Endothelial cell of umbilical vein (primary cell): ENCODE results near the gene KLHL26. TPM values are rescaled to one million over a fixed set of nuclear protein-coding genes. Genes with fewer than 3 reads are reported as not detected.

Experiments
- BruUV-seq: library from RNA; stranded (reverse); fragments of 400-500 nt; replicated peaks from 2 replicates; lab custom pipeline; 2021; lab: Mats Ljungman, UMichigan
- CTCF ChIA-PET: fragments of 300-600, 350-600 bp; sonication (Branson Sonifier 250); formaldehyde crosslinking; loops from one replicate; lab custom pipeline; 2021; ENCODE audit warnings: antibody characterized with exemption, inconsistent platforms; lab: Charles Lee
- POLR2A ChIA-PET: fragments of 300-600, 350-600 bp; sonication (Branson Sonifier 250); formaldehyde crosslinking; loops from one replicate; lab custom pipeline; 2021; ENCODE audit warnings: antibody characterized with exemption, inconsistent platforms; lab: Charles Lee
- DNase-seq: peaks from one replicate; pipeline ENCODE4 v3.0.0-alpha.2; 2011; ENCODE audit warnings: low read depth, low spot score
- FAIRE-seq: peaks from 2 replicates; lab custom pipeline; 2011; peaks lifted over from hg19 to GRCh38; lab: Jason Lieb, UNC
- H2AFZ ChIP-seq: 2 replicates; pipeline ENCODE4 v1.6.0; 2012; ENCODE audit warnings: low read depth, low read length, control low read depth, inconsistent platforms
- H3K27ac ChIP-seq: 2 replicates; pipeline ENCODE4 v1.5.1; 2011; ENCODE audit warnings: low read depth, mild to moderate bottlenecking, control low read depth, low read length, moderate library complexity; ENCODE audit not compliant: insufficient read depth
- H3K27me3 ChIP-seq, 2 experiments: 2 replicates each; pipeline versions ENCODE4 v1.6.0 to v1.6.1; 2011; ENCODE audit warnings: low read length in 2 of 2, mixed read lengths in 1 of 2; ENCODE audit not compliant: control insufficient read depth in 2 of 2, insufficient read depth in 2 of 2
- H3K36me3 ChIP-seq, 2 experiments: 2 replicates in 1 of 2; 3 replicates in 1 of 2; pipeline ENCODE4 v1.5.1; 2011; ENCODE audit warnings: low read length in 2 of 2, mild to moderate bottlenecking in 1 of 2, moderate library complexity in 1 of 2; ENCODE audit not compliant: control insufficient read depth in 2 of 2, insufficient read depth in 2 of 2; ENCODE audit errors: extremely low read depth in 1 of 2
- H3K4me1 ChIP-seq: 3 replicates; pipeline ENCODE4 v1.5.1; 2011; ENCODE audit warnings: mild to moderate bottlenecking, low read length; ENCODE audit not compliant: control insufficient read depth, insufficient read depth; ENCODE audit errors: extremely low read depth
- H3K4me2 ChIP-seq: 2 replicates; pipeline ENCODE4 v1.6.1; 2011; ENCODE audit warnings: low read length, control low read depth, mixed read lengths; ENCODE audit not compliant: insufficient read depth
- H3K4me3 ChIP-seq, 3 experiments: fragments of 200-600 bp in 1 of 3; sonication (generic), shearing (Covaris generic) in 1 of 3; replicated peaks in 1 of 3; 2 replicates each; pipeline ENCODE4 v1.5.1; 2011 to 2016; ENCODE audit warnings: control low read depth in 3 of 3, low read length in 3 of 3, mild to moderate bottlenecking in 2 of 3, inconsistent platforms in 1 of 3, low read depth in 1 of 3, moderate library complexity in 1 of 3; ENCODE audit not compliant: insufficient read depth in 1 of 3
- H3K79me2 ChIP-seq: 2 replicates; pipeline ENCODE4 v1.6.0; 2012; ENCODE audit warnings: low read length, inconsistent platforms; ENCODE audit not compliant: control insufficient read depth, insufficient read depth
- H3K9ac ChIP-seq: replicated peaks from 2 replicates; pipeline ENCODE3; 2011; ENCODE audit warnings: low read length, control low read depth; ENCODE audit not compliant: insufficient read depth; ENCODE audit errors: extremely low read depth
- H3K9me1 ChIP-seq: replicated peaks from 3 replicates; pipeline ENCODE4 v1.6.0; 2011; ENCODE audit warnings: mild to moderate bottlenecking, low read length; ENCODE audit not compliant: control insufficient read depth, insufficient read depth; ENCODE audit errors: extremely low read depth
- H3K9me3 ChIP-seq: replicated peaks from 2 replicates; pipeline ENCODE4 v1.5.1; 2012; ENCODE audit warnings: low read length, inconsistent platforms; ENCODE audit not compliant: control insufficient read depth, insufficient read depth
- H4K20me1 ChIP-seq: replicated peaks from 2 replicates; pipeline ENCODE3; 2011; ENCODE audit warnings: mild to moderate bottlenecking, low read length; ENCODE audit not compliant: control insufficient read depth, insufficient read depth; ENCODE audit errors: extremely low read depth
- EZH2 ChIP-seq: IDR thresholded peaks from 2 replicates; pipeline ENCODE4 v1.6.1; 2012; ENCODE audit warnings: borderline replicate concordance, low read depth, mild to moderate bottlenecking, moderate library complexity, low read length, inconsistent platforms; ENCODE audit not compliant: severe bottlenecking
- FOS ChIP-seq: IDR thresholded peaks from 2 replicates; pipeline ENCODE4 v1.6.1; 2011; ENCODE audit warnings: mild to moderate bottlenecking, low read length, moderate library complexity, borderline replicate concordance; ENCODE audit not compliant: insufficient read depth
- GATA2 ChIP-seq: IDR thresholded peaks from 2 replicates; pipeline ENCODE4 v1.7.0; 2011; ENCODE audit warnings: low read depth, mild to moderate bottlenecking, moderate library complexity, mixed read lengths, low read length; ENCODE audit not compliant: insufficient read length, insufficient read depth
- JUN ChIP-seq: IDR thresholded peaks from 2 replicates; pipeline ENCODE4 v1.6.1; 2011; ENCODE audit warnings: borderline replicate concordance, low read depth; ENCODE audit not compliant: insufficient read length, insufficient read depth
- MYC ChIP-seq: IDR thresholded peaks from one replicate; pipeline ENCODE4 v1.6.1; 2011; ENCODE audit warnings: mild to moderate bottlenecking, low read depth, low read length
- POLR2AphosphoS5 ChIP-seq: IDR thresholded peaks from 2 replicates; pipeline ENCODE4 v1.6.1; 2012; ENCODE audit warnings: low read depth, mild to moderate bottlenecking, control low read depth, low read length, moderate library complexity; ENCODE audit not compliant: insufficient read depth
- dilution Hi-C: fragments of 300-500 bp; cut with MboI; formaldehyde crosslinking; loops from one replicate; pipeline ENCODE4 v1.15.0; 2019; ENCODE audit warnings: low sequenced_read_pairs; ENCODE audit not compliant: extremely low pct_ligation_motif_present
- intact Hi-C: fragments of 100-400 bp; cut with micrococcal nuclease; formaldehyde crosslinking; loops from one replicate; pipeline ENCODE4 v1.10.0; 2022
- polyA plus RNA-seq, 4 experiments: library from polyadenylated mRNA; depleted of rRNA in 3 of 4; stranded (reverse) in 3 of 4; unstranded in 1 of 4; fragments of >200 nt; gene quantifications; 2 replicates each; pipeline versions ENCODE4 v1.2.1 to v1.2.3, GENCODE V29; 2011 to 2012; ENCODE audit warnings: missing spikeins in 1 of 4
- total RNA-seq: library from RNA; stranded (reverse); gene quantifications from 2 replicates; pipeline ENCODE4 v1.2.3, GENCODE V29; 2021
- TF ChIP-seq, protein P1 (sequence below): IDR thresholded peaks from 2 replicates; pipeline ENCODE4 v1.6.1; 2011; ENCODE audit not compliant: insufficient read depth, insufficient read length

KLHL26 gene
- total and polyA plus RNA-seq, 2 donors (not counting 3 experiments of a cell fraction or from before 2014, with no cell fraction given): 2.4 to 6.2 TPM

DNA sequence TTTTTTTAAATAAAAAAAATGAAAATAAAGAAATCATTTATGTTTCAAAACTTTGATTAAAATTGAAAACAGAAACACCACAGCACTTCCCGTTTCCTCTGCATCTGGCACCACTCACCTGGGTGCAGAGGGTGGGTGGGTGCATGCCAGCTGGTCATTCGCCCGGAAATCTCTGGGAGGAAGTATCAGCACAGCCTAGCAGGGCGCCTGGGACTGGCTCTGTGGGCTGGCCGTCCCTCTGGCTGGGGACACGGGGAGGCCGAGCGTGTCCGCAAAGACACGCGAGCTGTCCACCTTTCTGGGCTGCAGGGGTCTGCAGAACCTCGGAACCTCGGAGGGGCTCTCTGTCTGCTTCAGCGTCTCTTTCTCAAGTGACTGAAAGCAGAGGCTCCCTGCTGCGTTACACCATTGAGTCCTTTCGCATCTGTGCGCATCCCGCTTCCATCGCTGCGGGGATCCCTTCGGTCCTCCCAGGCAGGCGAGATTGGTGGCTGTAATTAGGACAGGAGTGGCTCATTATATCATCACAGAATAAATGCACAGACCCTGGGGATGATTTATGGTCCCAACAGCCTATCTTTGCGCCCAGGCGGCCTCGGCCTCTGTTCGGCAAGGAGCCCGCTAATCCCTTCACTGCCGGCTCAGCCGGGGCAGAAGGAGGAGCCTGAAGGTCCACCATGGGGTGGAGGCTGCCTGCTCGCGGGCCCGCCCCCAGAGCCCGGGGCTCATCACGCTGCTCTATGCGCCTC lies 63.8 kb downstream of the KLHL26 start:
- FAIRE-seq: peak; percentile 48
- intact Hi-C loops: no loop called here
- no peaks in the 10 kb centered on the region for H3K9me1 ChIP-seq
- no peaks in the 10 kb centered on the region for H3K79me2 ChIP-seq
- H3K36me3 ChIP-seq: no peaks in the 10 kb centered on the region
- no peak overlapping the region for H3K9ac ChIP-seq
- H3K4me3 ChIP-seq: peak overlapping the region in 2 of 3 experiments; percentile 9 to 15
- dilution Hi-C loops: no loop called here
- H4K20me1 ChIP-seq: no peaks in the 10 kb centered on the region
- H3K27ac ChIP-seq: no peak overlapping the region
- no peak for TF ChIP-seq POLR2AphosphoS5
- no peak for TF ChIP-seq EZH2
- no peak for TF ChIP-seq JUN
- TF ChIP-seq MYC: no peak
- H3K9me3 ChIP-seq: no peaks in the 10 kb centered on the region
- ChIA-PET CTCF (interaction anchor here (0.8 to 1.3 kb wide), 2 partner anchors 9 to 10 kb away, joined by 3 to 4 read pairs; no protein-coding TSS in a partner anchor), POLR2A (no interaction called here)
- peak overlapping the region; percentile 45 for H2AFZ ChIP-seq
- peaks cover 3% of the 10 kb centered on the region for H3K4me1 ChIP-seq
- no TSS peak for BruUV-seq
- H3K27me3 ChIP-seq: no peaks in the 10 kb centered on the region
- peak; percentile 43 for DNase-seq
- H3K4me2 ChIP-seq: peak overlapping the region; percentile 64

DNA sequence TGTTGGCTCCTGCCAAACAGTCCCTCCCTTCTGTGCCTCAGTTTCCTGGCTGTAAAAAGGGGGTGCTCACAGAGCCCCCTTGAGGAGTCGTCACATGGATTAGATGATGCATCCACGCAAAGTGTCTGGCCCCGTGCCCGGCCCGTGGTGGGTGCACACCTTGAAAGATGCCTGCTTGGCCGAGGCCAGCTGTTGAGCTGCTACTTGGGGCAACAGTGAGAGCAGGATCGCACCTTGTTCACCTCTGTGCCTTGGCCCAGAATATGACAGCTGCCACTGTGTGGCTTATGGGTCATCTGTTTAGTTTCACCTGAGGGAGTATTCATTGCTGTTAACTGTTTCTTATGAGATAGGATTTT lies 64.4 kb downstream of the KLHL26 start:
- CTCF ChIA-PET: interaction anchor here (1.3 kb wide), 1 partner anchor 9 kb away, joined by 4 read pairs; no protein-coding TSS in a partner anchor
- peaks cover 3% of the 10 kb centered on the region for H3K4me1 ChIP-seq
- intact Hi-C loops (no loop called here), dilution Hi-C loops (no loop called here)
- POLR2A ChIA-PET: no interaction called here
- no peaks in the 10 kb centered on the region for H3K9me3 ChIP-seq
- H3K4me3 ChIP-seq: no peak overlapping the region
- H3K36me3 ChIP-seq: no peaks in the 10 kb centered on the region
- no peak overlapping the region for H3K27ac ChIP-seq
- DNase-seq: no peak
- no peak overlapping the region for H3K9ac ChIP-seq
- H4K20me1 ChIP-seq: no peaks in the 10 kb centered on the region
- peak overlapping the region; percentile 64 for H3K4me2 ChIP-seq
- no peaks in the 10 kb centered on the region for H3K27me3 ChIP-seq
- no peak for TF ChIP-seq FOS
- no peak for TF ChIP-seq MYC
- no peak for TF ChIP-seq GATA2
- TF ChIP-seq, protein P1, sequence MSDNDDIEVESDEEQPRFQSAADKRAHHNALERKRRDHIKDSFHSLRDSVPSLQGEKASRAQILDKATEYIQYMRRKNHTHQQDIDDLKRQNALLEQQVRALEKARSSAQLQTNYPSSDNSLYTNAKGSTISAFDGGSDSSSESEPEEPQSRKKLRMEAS: no peak
- no peaks in the 10 kb centered on the region for H3K79me2 ChIP-seq
- no peak overlapping the region for H2AFZ ChIP-seq
- FAIRE-seq: no peak
- no peaks in the 10 kb centered on the region for H3K9me1 ChIP-seq
- no TSS peak for BruUV-seq
